OCI-LY7 (cell line): ENCODE results near the gene POU2AF3.

Experiments
- EZH2phosphoT487 ChIP-seq: fragments of 200-600 bp; sonication (generic); IDR thresholded peaks from 2 replicates; pipeline ENCODE4 v1.6.1; 2018; ENCODE audit warnings: low read depth, borderline replicate concordance, mild to moderate bottlenecking, mixed run types, antibody characterized with exemption, low read length, moderate library complexity, mixed read lengths
- TF ChIP-seq, protein P1 (sequence below): fragments of 200-600 bp; sonication (generic); conservative IDR thresholded peaks from 2 replicates; pipeline ENCODE4 v1.5.1; 2014; ENCODE audit warnings: mild to moderate bottlenecking, antibody characterized with exemption, low read length, moderate library complexity, mixed read lengths

DNA sequence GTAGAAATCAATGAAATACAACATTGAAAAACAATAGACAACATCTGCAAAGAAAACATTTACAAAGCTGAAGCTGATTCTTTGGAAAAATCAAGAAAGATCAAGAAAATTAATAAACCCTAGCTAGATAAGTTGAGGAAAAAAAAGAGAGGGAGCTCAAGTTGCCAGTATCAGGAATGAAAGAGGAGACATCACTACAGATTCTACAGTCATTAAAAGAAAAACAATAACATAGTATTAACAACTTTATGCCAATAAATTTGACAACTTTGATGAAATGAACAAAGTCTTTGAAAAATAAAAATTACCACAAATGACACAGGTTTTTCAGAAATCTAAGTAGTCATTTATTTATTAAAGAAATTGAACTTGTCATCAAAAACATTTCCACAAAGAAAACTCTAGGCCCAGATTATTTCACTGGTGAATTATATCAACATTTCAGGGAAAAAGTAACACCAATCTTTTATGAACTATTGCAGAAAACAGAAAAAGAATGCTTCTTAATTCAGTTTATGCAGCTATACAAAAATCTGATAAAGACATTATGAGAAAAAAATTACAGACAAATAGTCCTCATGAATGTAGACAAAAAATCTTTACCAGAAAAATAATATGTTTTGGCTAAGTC is 41.5 kb downstream of the POU2AF3 start:
- TF ChIP-seq, protein P1, sequence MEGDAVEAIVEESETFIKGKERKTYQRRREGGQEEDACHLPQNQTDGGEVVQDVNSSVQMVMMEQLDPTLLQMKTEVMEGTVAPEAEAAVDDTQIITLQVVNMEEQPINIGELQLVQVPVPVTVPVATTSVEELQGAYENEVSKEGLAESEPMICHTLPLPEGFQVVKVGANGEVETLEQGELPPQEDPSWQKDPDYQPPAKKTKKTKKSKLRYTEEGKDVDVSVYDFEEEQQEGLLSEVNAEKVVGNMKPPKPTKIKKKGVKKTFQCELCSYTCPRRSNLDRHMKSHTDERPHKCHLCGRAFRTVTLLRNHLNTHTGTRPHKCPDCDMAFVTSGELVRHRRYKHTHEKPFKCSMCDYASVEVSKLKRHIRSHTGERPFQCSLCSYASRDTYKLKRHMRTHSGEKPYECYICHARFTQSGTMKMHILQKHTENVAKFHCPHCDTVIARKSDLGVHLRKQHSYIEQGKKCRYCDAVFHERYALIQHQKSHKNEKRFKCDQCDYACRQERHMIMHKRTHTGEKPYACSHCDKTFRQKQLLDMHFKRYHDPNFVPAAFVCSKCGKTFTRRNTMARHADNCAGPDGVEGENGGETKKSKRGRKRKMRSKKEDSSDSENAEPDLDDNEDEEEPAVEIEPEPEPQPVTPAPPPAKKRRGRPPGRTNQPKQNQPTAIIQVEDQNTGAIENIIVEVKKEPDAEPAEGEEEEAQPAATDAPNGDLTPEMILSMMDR: no peak
- TF ChIP-seq EZH2phosphoT487: no peak
